GM12864 (cell line): ENCODE data around the gene DOHH.
"Not testable (repeated sequence)": the region's sequence is repeated elsewhere in the genome, so short reads cannot be mapped to it uniquely, and the experiment has no call there.

Source experiments
- DNase-seq: peaks from one replicate; pipeline ENCODE4 v3.0.0-alpha.2; 2011; ENCODE audit warnings: low read depth
- H3K4me3 ChIP-seq: 2 replicates; pipeline ENCODE4 v1.5.1; 2011; ENCODE audit warnings: mild to moderate bottlenecking, low read depth, low read length, control low read depth
- CTCF ChIP-seq: IDR thresholded peaks from 2 replicates; pipeline ENCODE4 v1.5.1; 2011; ENCODE audit warnings: low read depth, mild to moderate bottlenecking, moderate library complexity, low read length, control low read depth, inconsistent platforms; ENCODE audit errors: missing control alignments

DOHH gene

GRCh38 chr19:3512562-3513228 lies 12.2 kb upstream of the DOHH start:
- no peak for TF ChIP-seq CTCF
- no peak for DNase-seq
- H3K4me3 ChIP-seq, result no peak overlapping the region

GRCh38 chr19:3511506-3512251 lies 11.2 kb upstream of the DOHH start:
- no peak for DNase-seq
- no peak for TF ChIP-seq CTCF
- no peak overlapping the region for H3K4me3 ChIP-seq

GRCh38 chr19:3510727-3511126 lies 10.3 kb upstream of the DOHH start:
- TF ChIP-seq CTCF, result no peak
- DNase-seq, result no peak
- H3K4me3 ChIP-seq, result no peak overlapping the region

GRCh38 chr19:3509566-3509989 lies 9.1 kb upstream of the DOHH start:
- no peak overlapping the region for H3K4me3 ChIP-seq
- no peak for TF ChIP-seq CTCF
- no peak for DNase-seq

- no peak for DNase-seq
- no peak overlapping the region for H3K4me3 ChIP-seq
- TF ChIP-seq CTCF, result no peak
Measured at GRCh38 chr19:3508771-3509535, 8.5 kb upstream of the DOHH start.

- H3K4me3 ChIP-seq, DNase-seq: not testable (repeated sequence)
Measured at GRCh38 chr19:3508121-3508661, 7.7 kb upstream of the DOHH start.

GRCh38 chr19:3507371-3508120 lies 7.1 kb upstream of the DOHH start:
- TF ChIP-seq CTCF, result no peak
- no peak for DNase-seq
- peak overlapping the region; percentile 93 for H3K4me3 ChIP-seq
